VCaP (cell line): Measurements from ENCODE around the gene TNFRSF8.
A peak's percentile ranks its signal among the peaks of the same experiment; 100 is the strongest.

Source experiments
- H3K27ac ChIP-seq: fragments of 450-650 bp; 2 replicates; pipeline ENCODE4 v1.5.1; 2017
- TF ChIP-seq, protein P1 (sequence below): fragments of 450-650 bp; conservative IDR thresholded peaks from 2 replicates; pipeline ENCODE4 v1.5.1; 2017; ENCODE audit warnings: mild to moderate bottlenecking, moderate library complexity

The TNFRSF8 gene

GRCh38 chr1:12113433-12114339 is 50.6 kb downstream of the TNFRSF8 start:
- TF ChIP-seq, protein P1, sequence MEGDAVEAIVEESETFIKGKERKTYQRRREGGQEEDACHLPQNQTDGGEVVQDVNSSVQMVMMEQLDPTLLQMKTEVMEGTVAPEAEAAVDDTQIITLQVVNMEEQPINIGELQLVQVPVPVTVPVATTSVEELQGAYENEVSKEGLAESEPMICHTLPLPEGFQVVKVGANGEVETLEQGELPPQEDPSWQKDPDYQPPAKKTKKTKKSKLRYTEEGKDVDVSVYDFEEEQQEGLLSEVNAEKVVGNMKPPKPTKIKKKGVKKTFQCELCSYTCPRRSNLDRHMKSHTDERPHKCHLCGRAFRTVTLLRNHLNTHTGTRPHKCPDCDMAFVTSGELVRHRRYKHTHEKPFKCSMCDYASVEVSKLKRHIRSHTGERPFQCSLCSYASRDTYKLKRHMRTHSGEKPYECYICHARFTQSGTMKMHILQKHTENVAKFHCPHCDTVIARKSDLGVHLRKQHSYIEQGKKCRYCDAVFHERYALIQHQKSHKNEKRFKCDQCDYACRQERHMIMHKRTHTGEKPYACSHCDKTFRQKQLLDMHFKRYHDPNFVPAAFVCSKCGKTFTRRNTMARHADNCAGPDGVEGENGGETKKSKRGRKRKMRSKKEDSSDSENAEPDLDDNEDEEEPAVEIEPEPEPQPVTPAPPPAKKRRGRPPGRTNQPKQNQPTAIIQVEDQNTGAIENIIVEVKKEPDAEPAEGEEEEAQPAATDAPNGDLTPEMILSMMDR: no peak
- H3K27ac ChIP-seq: no peak overlapping the region

DNA sequence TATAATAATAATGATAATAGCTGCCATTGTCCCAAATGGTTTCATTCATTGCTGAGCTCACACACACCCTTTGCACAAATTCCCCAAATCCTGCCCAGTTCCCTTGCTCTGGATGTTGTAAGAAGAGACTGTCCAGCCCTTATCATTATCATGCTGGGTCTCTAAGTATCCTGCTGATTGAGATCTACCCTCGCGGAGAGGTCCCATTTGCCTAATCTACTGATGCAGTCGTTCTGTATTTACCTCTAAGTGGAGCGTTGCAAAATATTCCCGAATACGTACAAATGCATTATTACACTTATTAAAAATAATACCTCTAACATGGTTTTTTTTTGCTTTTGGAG is 51.2 kb downstream of the TNFRSF8 start:
- TF ChIP-seq, protein P1: no peak
- no peak overlapping the region for H3K27ac ChIP-seq

- TF ChIP-seq, protein P1: no peak
- H3K27ac ChIP-seq: no peak overlapping the region
Measured at GRCh38 chr1:12114916-12115315, 51.8 kb downstream of the TNFRSF8 start.

DNA sequence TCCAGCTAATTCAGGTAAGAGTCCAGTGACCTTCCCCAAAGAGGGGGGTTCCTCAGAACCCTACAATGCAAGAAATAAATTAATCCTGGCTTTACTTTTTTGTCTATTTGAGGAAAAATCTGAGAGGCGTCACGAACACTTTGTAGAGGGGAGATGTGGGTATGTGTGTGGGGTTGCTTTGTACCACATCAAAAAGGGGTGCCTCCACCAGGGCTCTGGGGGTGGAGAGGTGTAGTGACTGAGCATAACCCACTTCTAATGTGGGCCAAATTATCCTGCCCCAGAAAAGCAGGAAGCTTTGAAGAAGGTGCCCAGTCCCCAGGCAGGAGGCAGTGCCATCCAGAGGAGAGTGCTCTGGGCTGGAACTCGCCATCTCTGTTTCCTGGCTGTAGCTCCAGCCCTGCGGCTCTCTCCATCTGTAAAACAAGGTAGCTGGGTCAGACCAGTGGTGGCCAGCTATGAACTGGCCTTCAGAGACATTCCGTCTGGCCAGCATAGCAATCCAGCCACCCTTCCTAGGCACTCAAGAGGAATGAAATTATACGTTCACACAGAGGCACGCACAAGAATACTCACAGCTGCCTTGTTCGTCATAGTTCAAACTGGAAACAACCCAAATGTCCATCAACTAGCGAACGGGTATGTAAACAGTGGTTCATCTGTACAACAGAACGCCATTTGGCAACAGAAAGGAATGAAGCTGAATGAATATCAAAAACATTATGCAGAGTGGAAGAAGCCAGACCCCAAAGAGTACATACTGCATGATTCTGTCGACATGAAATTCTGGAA is 58.3 kb downstream of the TNFRSF8 start:
- TF ChIP-seq, protein P1: no peak
- no peak overlapping the region for H3K27ac ChIP-seq

- TF ChIP-seq, protein P1: no peak
- H3K27ac ChIP-seq: no peak overlapping the region
Measured at GRCh38 chr1:12123172-12123571, 60.1 kb downstream of the TNFRSF8 start.

- H3K27ac ChIP-seq: no peak overlapping the region
- TF ChIP-seq, protein P1: peak; percentile 95
Measured at GRCh38 chr1:12124693-12125421, 61.8 kb downstream of the TNFRSF8 start.
